ENCODE results near the gene VDR.

GRCh38 chr12:47888153-47888819 lies 16.5 kb downstream of the VDR start:
- no peak for TF ChIP-seq POLR2AphosphoS5 (IDR thresholded peaks at IDR 0.05)
- TF ChIP-seq CTCF (IDR thresholded peaks at IDR 0.05), result no peak
- TF ChIP-seq EP300 (IDR thresholded peaks at IDR 0.05; ENCODE audit: low read depth), result no peak
- no peak for TF ChIP-seq POLR2A (IDR thresholded peaks at IDR 0.05)

All from transverse colon (tissue), 4 donors.